Suprapubic skin (tissue), 4 donors: Measurements from ENCODE around the gene SLC16A10.
"Not testable (repeated sequence)": the region's sequence is repeated elsewhere in the genome, so short reads cannot be mapped to it uniquely, and the experiment has no call there.

ENCODE experiments used
- EP300 ChIP-seq: sonication (generic); formaldehyde crosslinking; IDR thresholded peaks from one replicate; pipeline ENCODE4 v1.6.1; 2017; ENCODE audit warnings: antibody characterized with exemption
- POLR2A ChIP-seq, 2 donors: fragments of 450-650 bp; IDR thresholded peaks; one replicate each; pipeline ENCODE4 v1.6.1; 2017; ENCODE audit warnings: antibody characterized with exemption in 2 of 2, mild to moderate bottlenecking in 2 of 2, moderate library complexity in 2 of 2
- POLR2AphosphoS5 ChIP-seq, 3 donors: sonication (generic); formaldehyde crosslinking; IDR thresholded peaks; one replicate each; pipeline ENCODE4 v1.6.1; 2017; ENCODE audit warnings: antibody characterized with exemption in 3 of 3
- TF ChIP-seq, protein P1 (sequence below), 2 donors: fragments of 200-600 bp in 1 of 2; fragments of 450-650 bp in 1 of 2; sonication (generic) in 1 of 2; IDR thresholded peaks; one replicate each; pipeline ENCODE4 v1.5.1; 2016 to 2019; ENCODE audit warnings: antibody characterized with exemption in 2 of 2, mild to moderate bottlenecking in 1 of 2, moderate library complexity in 1 of 2

- TF ChIP-seq POLR2AphosphoS5 (IDR thresholded peaks at IDR 0.05); POLR2A (IDR thresholded peaks at IDR 0.05); EP300: not testable (repeated sequence)
- TF ChIP-seq, protein P1, sequence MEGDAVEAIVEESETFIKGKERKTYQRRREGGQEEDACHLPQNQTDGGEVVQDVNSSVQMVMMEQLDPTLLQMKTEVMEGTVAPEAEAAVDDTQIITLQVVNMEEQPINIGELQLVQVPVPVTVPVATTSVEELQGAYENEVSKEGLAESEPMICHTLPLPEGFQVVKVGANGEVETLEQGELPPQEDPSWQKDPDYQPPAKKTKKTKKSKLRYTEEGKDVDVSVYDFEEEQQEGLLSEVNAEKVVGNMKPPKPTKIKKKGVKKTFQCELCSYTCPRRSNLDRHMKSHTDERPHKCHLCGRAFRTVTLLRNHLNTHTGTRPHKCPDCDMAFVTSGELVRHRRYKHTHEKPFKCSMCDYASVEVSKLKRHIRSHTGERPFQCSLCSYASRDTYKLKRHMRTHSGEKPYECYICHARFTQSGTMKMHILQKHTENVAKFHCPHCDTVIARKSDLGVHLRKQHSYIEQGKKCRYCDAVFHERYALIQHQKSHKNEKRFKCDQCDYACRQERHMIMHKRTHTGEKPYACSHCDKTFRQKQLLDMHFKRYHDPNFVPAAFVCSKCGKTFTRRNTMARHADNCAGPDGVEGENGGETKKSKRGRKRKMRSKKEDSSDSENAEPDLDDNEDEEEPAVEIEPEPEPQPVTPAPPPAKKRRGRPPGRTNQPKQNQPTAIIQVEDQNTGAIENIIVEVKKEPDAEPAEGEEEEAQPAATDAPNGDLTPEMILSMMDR (IDR thresholded peaks at IDR 0.05): not testable (repeated sequence)
These were observed 8.2 kb downstream of the SLC16A10 start for GRCh38 chr6:111095488-111095887.
